ENCODE results near the gene TOMM20L.
A peak's percentile ranks its signal among the peaks of the same experiment; 100 is the strongest.

Gene TOMM20L

DNA sequence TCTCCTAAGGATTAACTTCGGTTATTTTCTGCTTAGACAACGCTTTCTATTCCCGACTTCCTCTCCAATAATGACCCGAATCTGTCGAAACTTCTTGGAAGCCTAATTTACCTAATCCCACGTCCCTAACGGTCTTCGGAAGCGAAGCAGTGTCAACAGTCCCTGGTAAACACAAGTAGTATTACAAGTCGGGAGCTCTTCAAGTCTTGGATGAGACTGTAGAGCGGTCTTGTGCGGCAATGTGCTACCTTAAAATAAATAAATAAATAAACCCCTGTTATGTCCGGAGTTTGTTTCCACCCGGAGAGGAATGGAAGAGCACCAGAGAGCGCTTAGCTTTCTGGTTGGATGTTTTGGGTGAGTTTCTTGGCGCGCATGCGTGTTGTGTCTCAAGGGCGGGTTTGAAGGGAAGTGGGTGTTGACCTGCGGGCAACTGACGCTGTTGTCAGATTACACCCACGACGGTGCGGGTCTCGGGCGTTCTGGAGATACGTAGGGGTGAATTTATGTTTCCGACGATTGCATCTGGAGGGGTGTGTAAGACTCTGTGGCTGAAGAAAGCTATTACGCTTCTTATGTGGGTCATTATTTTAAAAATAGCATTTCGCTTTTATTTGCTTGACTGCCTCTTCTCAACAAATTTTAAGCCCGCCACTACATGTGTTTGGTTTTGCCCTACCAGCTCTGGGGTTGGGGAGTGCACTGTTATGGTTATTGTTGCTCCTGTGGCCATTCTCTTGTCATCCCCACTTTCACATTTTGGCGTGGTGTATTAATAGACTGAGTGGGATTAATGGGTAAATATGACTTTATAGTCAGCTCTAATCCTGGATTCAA is 31.8 kb downstream of the TOMM20L start, which contains the start of the genes KIAA0586 and TIMM9 (continued):
- peak; percentile 74 for TF ChIP-seq KLF16 (tag by site-specific recombination; IDR thresholded peaks at IDR 0.05)
- no peak for TF ChIP-seq ZNF544 (tag by site-specific recombination; IDR thresholded peaks at IDR 0.05)
- peak; percentile 29; the same call in 1 of the 2 replicates for TF ChIP-seq OSR2 (tag by site-specific recombination; IDR thresholded peaks at IDR 0.05)
- TF ChIP-seq, protein P1, sequence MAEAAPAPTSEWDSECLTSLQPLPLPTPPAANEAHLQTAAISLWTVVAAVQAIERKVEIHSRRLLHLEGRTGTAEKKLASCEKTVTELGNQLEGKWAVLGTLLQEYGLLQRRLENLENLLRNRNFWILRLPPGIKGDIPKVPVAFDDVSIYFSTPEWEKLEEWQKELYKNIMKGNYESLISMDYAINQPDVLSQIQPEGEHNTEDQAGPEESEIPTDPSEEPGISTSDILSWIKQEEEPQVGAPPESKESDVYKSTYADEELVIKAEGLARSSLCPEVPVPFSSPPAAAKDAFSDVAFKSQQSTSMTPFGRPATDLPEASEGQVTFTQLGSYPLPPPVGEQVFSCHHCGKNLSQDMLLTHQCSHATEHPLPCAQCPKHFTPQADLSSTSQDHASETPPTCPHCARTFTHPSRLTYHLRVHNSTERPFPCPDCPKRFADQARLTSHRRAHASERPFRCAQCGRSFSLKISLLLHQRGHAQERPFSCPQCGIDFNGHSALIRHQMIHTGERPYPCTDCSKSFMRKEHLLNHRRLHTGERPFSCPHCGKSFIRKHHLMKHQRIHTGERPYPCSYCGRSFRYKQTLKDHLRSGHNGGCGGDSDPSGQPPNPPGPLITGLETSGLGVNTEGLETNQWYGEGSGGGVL (tag by site-specific recombination; IDR thresholded peaks at IDR 0.05), result no peak
- TF ChIP-seq ZNF184 (tag by site-specific recombination; IDR thresholded peaks at IDR 0.05), result no peak
- no peak for TF ChIP-seq ZNF768 (tag by site-specific recombination; IDR thresholded peaks at IDR 0.05)
- peak; percentile 51 for TF ChIP-seq ZBTB8A (tag by site-specific recombination; IDR thresholded peaks at IDR 0.05)
- TF ChIP-seq, protein P2, sequence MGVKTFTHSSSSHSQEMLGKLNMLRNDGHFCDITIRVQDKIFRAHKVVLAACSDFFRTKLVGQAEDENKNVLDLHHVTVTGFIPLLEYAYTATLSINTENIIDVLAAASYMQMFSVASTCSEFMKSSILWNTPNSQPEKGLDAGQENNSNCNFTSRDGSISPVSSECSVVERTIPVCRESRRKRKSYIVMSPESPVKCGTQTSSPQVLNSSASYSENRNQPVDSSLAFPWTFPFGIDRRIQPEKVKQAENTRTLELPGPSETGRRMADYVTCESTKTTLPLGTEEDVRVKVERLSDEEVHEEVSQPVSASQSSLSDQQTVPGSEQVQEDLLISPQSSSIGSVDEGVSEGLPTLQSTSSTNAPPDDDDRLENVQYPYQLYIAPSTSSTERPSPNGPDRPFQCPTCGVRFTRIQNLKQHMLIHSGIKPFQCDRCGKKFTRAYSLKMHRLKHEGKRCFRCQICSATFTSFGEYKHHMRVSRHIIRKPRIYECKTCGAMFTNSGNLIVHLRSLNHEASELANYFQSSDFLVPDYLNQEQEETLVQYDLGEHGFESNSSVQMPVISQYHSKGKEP (tag by site-specific recombination; IDR thresholded peaks at IDR 0.05), result 0 out of 2 replicates have a peak, but pooled peaks have one; percentile 6
- TF ChIP-seq ZNF670 (tag by site-specific recombination; IDR thresholded peaks at IDR 0.05; ENCODE audit: low read depth), result no peak

DNA sequence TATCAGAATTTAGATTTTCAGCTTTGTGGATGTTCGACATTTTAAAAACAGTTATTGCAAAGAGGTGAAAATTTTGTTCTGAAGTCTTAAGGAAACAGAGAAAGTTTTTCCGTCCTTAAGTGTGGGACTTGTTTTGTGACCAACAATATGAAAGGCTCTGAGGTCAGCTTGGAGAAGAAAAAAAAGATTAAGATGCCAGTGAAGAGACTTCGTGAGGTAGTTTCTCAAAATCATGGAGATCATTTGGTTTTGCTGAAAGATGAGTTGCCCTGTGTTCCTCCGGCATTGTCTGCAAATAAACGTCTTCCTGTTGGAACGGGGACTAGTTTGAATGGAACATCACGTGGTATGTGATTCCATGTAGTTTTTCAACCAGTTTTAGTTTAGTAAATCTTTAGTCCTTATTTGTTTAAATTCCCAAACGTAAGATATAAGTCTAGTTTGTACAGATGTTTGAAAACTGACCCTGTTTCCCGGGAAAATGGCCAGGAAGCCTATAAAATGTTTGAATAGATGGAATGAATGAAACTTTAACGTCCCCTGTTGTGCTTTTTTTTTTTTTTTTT is 32.5 kb downstream of the TOMM20L start:
- H3K4me1 ChIP-seq (ENCODE audit: control insufficient read depth, insufficient read depth, low read length), result no peaks in the 10 kb centered on the region
- TF ChIP-seq, protein P3, sequence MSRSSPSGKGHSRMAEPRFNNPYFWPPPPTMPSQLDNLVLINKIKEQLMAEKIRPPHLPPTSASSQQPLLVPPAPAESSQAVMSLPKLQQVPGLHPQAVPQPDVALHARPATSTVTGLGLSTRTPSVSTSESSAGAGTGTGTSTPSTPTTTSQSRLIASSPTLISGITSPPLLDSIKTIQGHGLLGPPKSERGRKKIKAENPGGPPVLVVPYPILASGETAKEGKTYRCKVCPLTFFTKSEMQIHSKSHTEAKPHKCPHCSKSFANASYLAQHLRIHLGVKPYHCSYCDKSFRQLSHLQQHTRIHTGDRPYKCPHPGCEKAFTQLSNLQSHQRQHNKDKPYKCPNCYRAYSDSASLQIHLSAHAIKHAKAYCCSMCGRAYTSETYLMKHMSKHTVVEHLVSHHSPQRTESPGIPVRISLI (tag by site-specific recombination; IDR thresholded peaks at IDR 0.05), result peak; percentile 99
- no peak for TF ChIP-seq ZNF341 (tag by site-specific recombination; IDR thresholded peaks at IDR 0.05; ENCODE audit: low read depth)
- no peak for TF ChIP-seq ZNF610 (tag by site-specific recombination; IDR thresholded peaks at IDR 0.05; ENCODE audit: borderline replicate concordance)
- 0 out of 2 replicates have a peak, but pooled peaks have one; percentile 9 for TF ChIP-seq YY1 (tag by site-specific recombination; IDR thresholded peaks at IDR 0.05)
- TF ChIP-seq SETDB1 (IDR thresholded peaks at IDR 0.05; ENCODE audit: insufficient read length, low read length), result no peak
- TF ChIP-seq ZNF138 (tag by site-specific recombination; IDR thresholded peaks at IDR 0.05; ENCODE audit: borderline replicate concordance), result no peak
- TF ChIP-seq ZNF24 (tag by site-specific recombination; IDR thresholded peaks at IDR 0.05), result 0 out of 2 replicates have a peak, but pooled peaks have one; percentile 16
- 0 out of 2 replicates have a peak, but pooled peaks have one; percentile 22 for TF ChIP-seq ZNF664 (tag by site-specific recombination; IDR thresholded peaks at IDR 0.05)
- TF ChIP-seq, protein P4, sequence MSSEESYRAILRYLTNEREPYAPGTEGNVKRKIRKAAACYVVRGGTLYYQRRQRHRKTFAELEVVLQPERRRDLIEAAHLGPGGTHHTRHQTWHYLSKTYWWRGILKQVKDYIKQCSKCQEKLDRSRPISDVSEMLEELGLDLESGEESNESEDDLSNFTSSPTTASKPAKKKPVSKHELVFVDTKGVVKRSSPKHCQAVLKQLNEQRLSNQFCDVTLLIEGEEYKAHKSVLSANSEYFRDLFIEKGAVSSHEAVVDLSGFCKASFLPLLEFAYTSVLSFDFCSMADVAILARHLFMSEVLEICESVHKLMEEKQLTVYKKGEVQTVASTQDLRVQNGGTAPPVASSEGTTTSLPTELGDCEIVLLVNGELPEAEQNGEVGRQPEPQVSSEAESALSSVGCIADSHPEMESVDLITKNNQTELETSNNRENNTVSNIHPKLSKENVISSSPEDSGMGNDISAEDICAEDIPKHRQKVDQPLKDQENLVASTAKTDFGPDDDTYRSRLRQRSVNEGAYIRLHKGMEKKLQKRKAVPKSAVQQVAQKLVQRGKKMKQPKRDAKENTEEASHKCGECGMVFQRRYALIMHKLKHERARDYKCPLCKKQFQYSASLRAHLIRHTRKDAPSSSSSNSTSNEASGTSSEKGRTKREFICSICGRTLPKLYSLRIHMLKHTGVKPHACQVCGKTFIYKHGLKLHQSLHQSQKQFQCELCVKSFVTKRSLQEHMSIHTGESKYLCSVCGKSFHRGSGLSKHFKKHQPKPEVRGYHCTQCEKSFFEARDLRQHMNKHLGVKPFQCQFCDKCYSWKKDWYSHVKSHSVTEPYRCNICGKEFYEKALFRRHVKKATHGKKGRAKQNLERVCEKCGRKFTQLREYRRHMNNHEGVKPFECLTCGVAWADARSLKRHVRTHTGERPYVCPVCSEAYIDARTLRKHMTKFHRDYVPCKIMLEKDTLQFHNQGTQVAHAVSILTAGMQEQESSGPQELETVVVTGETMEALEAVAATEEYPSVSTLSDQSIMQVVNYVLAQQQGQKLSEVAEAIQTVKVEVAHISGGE (tag by site-specific recombination; conservative IDR thresholded peaks at IDR 0.05; ENCODE audit: low read depth), result peak; percentile 87
- TF ChIP-seq ZNF335 (tag by site-specific recombination; conservative IDR thresholded peaks at IDR 0.05), result peak; percentile 45; the same call in 1 of the 2 replicates
- peaks cover 32 to 35% of the 10 kb centered on the region in 2 experiments for H3K36me3 ChIP-seq (ENCODE audit: control insufficient read depth in 2 of 2, insufficient read depth in 1 of 2, low read length in 2 of 2)
- peak overlapping the region; percentile 65 for H3K4me3 ChIP-seq (ENCODE audit: low read depth, low read length)
- POLR2A ChIA-PET, result interaction anchor here (1.2 to 1.8 kb wide), 4 partner anchors 16 to 184 kb away, joined by 4 to 16 read pairs (median 6); partner anchors contain the start of genes ARID4A and PSMA3
- H3K9me3 ChIP-seq (ENCODE audit: control insufficient read depth, insufficient read depth, low read depth, low read length), result no peaks in the 10 kb centered on the region
- H3K27ac ChIP-seq (ENCODE audit: extremely low read depth, low read depth, low read length), result peak overlapping the region; percentile 40; the same call in 1 of the 2 replicates
- CTCF ChIA-PET, result interaction anchor here (0.7 kb wide), 1 partner anchor 878 kb away, joined by 3 read pairs; no protein-coding TSS in a partner anchor
